HCT116 (cell line): ENCODE data around the gene TTC17.

Experiments
- CEBPB ChIP-seq: IDR thresholded peaks from 2 replicates; pipeline ENCODE4 v1.6.1; 2012; ENCODE audit warnings: low read depth
- EZH2 ChIP-seq: fragments of 200-600 bp; sonication (generic); IDR thresholded peaks from 2 replicates; pipeline ENCODE4 v1.6.1; 2017; ENCODE audit warnings: antibody characterized with exemption, mixed run types
- JUND ChIP-seq: IDR thresholded peaks from 2 replicates; pipeline ENCODE4 v1.6.1; 2012
- POLR2AphosphoS5 ChIP-seq: IDR thresholded peaks from 2 replicates; pipeline ENCODE4 v1.6.1; 2011; ENCODE audit warnings: mild to moderate bottlenecking, low read depth, low read length, moderate library complexity
- ZFX ChIP-seq: fragments of 450-650 bp; IDR thresholded peaks from 2 replicates; pipeline ENCODE4 v1.6.1; 2017
- TF ChIP-seq, protein P1 (sequence below), 3 experiments: fragments of 200-600 bp in 1 of 3; sonication (generic) in 1 of 3; IDR thresholded peaks in 2 of 3; conservative IDR thresholded peaks in 1 of 3; 2 replicates each; pipeline ENCODE4 v1.5.1; 2012 to 2017; ENCODE audit warnings: low read depth in 2 of 3, low read length in 2 of 3, antibody characterized with exemption in 1 of 3, borderline replicate concordance in 1 of 3, control low read depth in 1 of 3, mild to moderate bottlenecking in 1 of 3, mixed read lengths in 1 of 3, mixed run types in 1 of 3, moderate library complexity in 1 of 3; ENCODE audit not compliant: insufficient read depth in 1 of 3

DNA sequence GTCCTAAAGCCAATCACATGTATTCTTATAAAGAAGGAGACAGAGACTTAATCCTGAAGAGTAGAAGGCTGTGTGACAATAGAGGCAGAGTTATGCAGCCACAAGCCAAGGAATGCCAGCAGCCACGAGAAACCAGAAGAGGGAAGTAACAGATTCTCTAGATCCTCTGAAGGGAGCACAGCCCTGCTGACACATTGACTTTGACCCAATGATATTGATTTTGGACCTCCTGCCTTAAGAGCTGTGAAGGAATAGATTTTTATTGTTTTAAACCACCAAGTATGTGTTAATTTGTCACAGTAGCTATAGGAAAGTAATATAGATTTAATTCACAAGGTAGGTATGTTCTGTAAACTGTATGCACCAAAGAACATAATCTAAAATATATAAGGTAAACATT, 103.6 kb downstream of the TTC17 start:
- TF ChIP-seq, protein P1, sequence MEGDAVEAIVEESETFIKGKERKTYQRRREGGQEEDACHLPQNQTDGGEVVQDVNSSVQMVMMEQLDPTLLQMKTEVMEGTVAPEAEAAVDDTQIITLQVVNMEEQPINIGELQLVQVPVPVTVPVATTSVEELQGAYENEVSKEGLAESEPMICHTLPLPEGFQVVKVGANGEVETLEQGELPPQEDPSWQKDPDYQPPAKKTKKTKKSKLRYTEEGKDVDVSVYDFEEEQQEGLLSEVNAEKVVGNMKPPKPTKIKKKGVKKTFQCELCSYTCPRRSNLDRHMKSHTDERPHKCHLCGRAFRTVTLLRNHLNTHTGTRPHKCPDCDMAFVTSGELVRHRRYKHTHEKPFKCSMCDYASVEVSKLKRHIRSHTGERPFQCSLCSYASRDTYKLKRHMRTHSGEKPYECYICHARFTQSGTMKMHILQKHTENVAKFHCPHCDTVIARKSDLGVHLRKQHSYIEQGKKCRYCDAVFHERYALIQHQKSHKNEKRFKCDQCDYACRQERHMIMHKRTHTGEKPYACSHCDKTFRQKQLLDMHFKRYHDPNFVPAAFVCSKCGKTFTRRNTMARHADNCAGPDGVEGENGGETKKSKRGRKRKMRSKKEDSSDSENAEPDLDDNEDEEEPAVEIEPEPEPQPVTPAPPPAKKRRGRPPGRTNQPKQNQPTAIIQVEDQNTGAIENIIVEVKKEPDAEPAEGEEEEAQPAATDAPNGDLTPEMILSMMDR (IDR thresholded peaks at IDR 0.05 in 2 of 3, conservative IDR thresholded peaks at IDR 0.05 in 1 of 3; ENCODE audit: borderline replicate concordance in 1 of 3, insufficient read depth in 1 of 3, low read depth in 2 of 3, low read length in 2 of 3), result no peak
- no peak for TF ChIP-seq CEBPB
- TF ChIP-seq POLR2AphosphoS5, result no peak
- TF ChIP-seq ZFX, result no peak
- TF ChIP-seq EZH2, result no peak
- TF ChIP-seq JUND, result no peak
